HepG2 (cell line): ENCODE results near the gene TOLLIP. TPM values are rescaled to one million over a fixed set of nuclear protein-coding genes. Genes with fewer than 3 reads are reported as not detected.

Experiments used
- ATAC-seq: fragments of 200-7000 bp; cut with Tn5 transposase; 3 replicates; pipeline ENCODE4 v1.9.1; 2020; ENCODE audit warnings: mild to moderate bottlenecking, moderate library complexity
- BruUV-seq: library from RNA; stranded (reverse); fragments of 400-500 nt; replicated peaks from 2 replicates; lab custom pipeline; 2021; lab: Mats Ljungman, UMichigan
- CTCF ChIA-PET: fragments of 300-600 bp; formaldehyde crosslinking; extraction: SDS; loops from one replicate; lab custom pipeline; 2021; ENCODE audit warnings: low total read pairs, inconsistent platforms, low intra/inter-chr PET ratio; lab: Yijun Ruan, JAX
- POLR2A ChIA-PET: fragments of 350-600 bp; sonication (Branson Sonifier 250); formaldehyde crosslinking; loops from one replicate; lab custom pipeline; 2020; ENCODE audit warnings: antibody characterized with exemption, inconsistent platforms; lab: Yijun Ruan, JAX
- DNase-seq: peaks from one replicate; pipeline ENCODE4 v3.0.0-alpha.2; 2015; ENCODE audit warnings: low spot score
- FAIRE-seq: peaks from 3 replicates; lab custom pipeline; 2011; peaks lifted over from hg19 to GRCh38; lab: Jason Lieb, UNC
- H2AFZ ChIP-seq: one replicate; pipeline ENCODE4 v1.6.1; 2011; ENCODE audit warnings: low read length, inconsistent platforms
- H3K27ac ChIP-seq: fragments of 300-600 bp; 3 replicates; pipeline ENCODE4 v1.8.0; 2011; ENCODE audit warnings: mixed run types, mild to moderate bottlenecking, mixed read lengths, low read length, inconsistent platforms; ENCODE audit not compliant: insufficient read depth; ENCODE audit errors: extremely low read length
- H3K27me3 ChIP-seq, 2 experiments: fragments of 200-600 bp in 1 of 2; 2 replicates in 1 of 2; 3 replicates in 1 of 2; pipeline versions ENCODE4 v1.6.0 to v1.8.0; 2011; ENCODE audit warnings: low read length in 2 of 2, mild to moderate bottlenecking in 2 of 2, moderate library complexity in 2 of 2, inconsistent platforms in 1 of 2; ENCODE audit not compliant: insufficient read depth in 2 of 2, control insufficient read depth in 1 of 2
- H3K36me3 ChIP-seq, 2 experiments: fragments of 200-600 bp in 1 of 2; replicated peaks in 1 of 2; 2 replicates in 1 of 2; 3 replicates in 1 of 2; pipeline versions ENCODE4 v1.5.1 to v1.8.0; 2011; ENCODE audit warnings: low read length in 2 of 2, inconsistent platforms in 1 of 2; ENCODE audit not compliant: insufficient read depth in 2 of 2, control insufficient read depth in 1 of 2
- H3K4me1 ChIP-seq: 2 replicates; pipeline ENCODE4 v1.5.1; 2012; ENCODE audit warnings: low read length, inconsistent platforms; ENCODE audit not compliant: insufficient read depth
- H3K4me2 ChIP-seq: 2 replicates; pipeline ENCODE4 v1.6.0; 2011; ENCODE audit warnings: low read depth, low read length, inconsistent platforms
- H3K4me3 ChIP-seq, 3 experiments: fragments of 200-600 bp in 1 of 3; sonication (generic), shearing (Covaris generic) in 1 of 3; replicated peaks in 1 of 3; 2 replicates each; pipeline ENCODE4 v1.5.1; 2011 to 2016; ENCODE audit warnings: low read length in 3 of 3, inconsistent platforms in 2 of 3, low read depth in 2 of 3, mild to moderate bottlenecking in 2 of 3, control low read depth in 1 of 3, mixed read lengths in 1 of 3; ENCODE audit not compliant: insufficient read depth in 1 of 3
- H3K79me2 ChIP-seq: one replicate; pipeline ENCODE4 v1.6.1; 2011; ENCODE audit warnings: low read length, inconsistent platforms; ENCODE audit not compliant: insufficient read depth
- H3K9ac ChIP-seq: 2 replicates; pipeline ENCODE4 v1.6.0; 2011; ENCODE audit warnings: mild to moderate bottlenecking, low read depth, low read length, inconsistent platforms; ENCODE audit not compliant: insufficient read depth
- H3K9me3 ChIP-seq: 2 replicates; pipeline ENCODE4 v1.5.1; 2012; ENCODE audit warnings: mild to moderate bottlenecking, low read length
- H4K20me1 ChIP-seq: 2 replicates; pipeline ENCODE4 v1.6.0; 2011; ENCODE audit warnings: inconsistent platforms, mild to moderate bottlenecking, low read length, moderate library complexity; ENCODE audit not compliant: insufficient read depth
- CTCF ChIP-seq: sonication (generic); formaldehyde crosslinking; IDR thresholded peaks from 2 replicates; pipeline ENCODE4 v1.5.0; 2020; ENCODE audit warnings: mild to moderate bottlenecking, missing genetic modification reagents, moderate library complexity
- ZIK1 ChIP-seq: sonication (generic); formaldehyde crosslinking; IDR thresholded peaks from 2 replicates; pipeline ENCODE4 v1.5.0; 2020; ENCODE audit warnings: mild to moderate bottlenecking, low read depth, missing genetic modification reagents, borderline replicate concordance
- ZNF124 ChIP-seq: sonication (generic); formaldehyde crosslinking; IDR thresholded peaks from 2 replicates; pipeline ENCODE4 v1.4.0; 2020; ENCODE audit warnings: missing genetic modification reagents
- WGBS: methylation state at CpG from one replicate; pipeline ENCODE4 v1.1.6; 2017; ENCODE audit warnings: low lambda C conversion rate; 5-methylcytosine and 5-hydroxymethylcytosine counted together
- in situ Hi-C: cut with HindIII; loops from 2 replicates; pipeline ENCODE4 v1.10.0; 2017; ENCODE audit warnings: low pct_unique_long_range_greater_than_20kb; ENCODE audit not compliant: extremely low pct_ligation_motif_present
- intact Hi-C: fragments of 100-400 bp; cut with micrococcal nuclease; formaldehyde crosslinking; loops from one replicate; pipeline ENCODE4 v1.10.0; 2022; ENCODE audit not compliant: unreplicated experiment
- polyA plus RNA-seq, 8 experiments: library from polyadenylated mRNA; depleted of rRNA in 3 of 8; stranded (reverse) in 7 of 8; unstranded in 1 of 8; fragments of >200 nt; fragmentation: Illumina TruSeq in 4 of 8; extraction: Trizol in 4 of 8; gene quantifications; 2 replicates each; pipeline versions ENCODE4 v1.2.1 to v1.2.3, GENCODE V29; 2011 to 2016; ENCODE audit warnings: low read depth in 4 of 8, missing spikeins in 1 of 8, mixed read lengths in 1 of 8; ENCODE audit not compliant: insufficient read depth in 1 of 8
- total RNA-seq, 5 experiments: library from RNA; depleted of rRNA; stranded (reverse); fragments of >200 nt; fragmentation: Illumina TruSeq; extraction: Trizol; gene quantifications; 2 replicates each; pipeline ENCODE4 v1.2.3, GENCODE V29; 2016; ENCODE audit warnings: low read depth in 1 of 5

TOLLIP gene
- total and polyA plus RNA-seq, 2 of the 13 experiments (the other 11 are each of a cell fraction or from before 2014, with no cell fraction given): 25.9 to 47.5 TPM

GRCh38 chr11:1226226-1226985 is 83.0 kb downstream of the TOLLIP start:
- no peak overlapping the region for H3K4me3 ChIP-seq
- ChIA-PET CTCF (no interaction called here), POLR2A (no interaction called here)
- no peak overlapping the region for H3K4me2 ChIP-seq
- no peak overlapping the region for H2AFZ ChIP-seq
- H3K36me3 ChIP-seq: no peaks in the 10 kb centered on the region
- WGBS: 54% methylated on average over 24 of the region's 41 CpGs
- no peaks in the 10 kb centered on the region for H3K9me3 ChIP-seq
- TF ChIP-seq CTCF (peak; percentile 27; the same call in 1 of the 2 replicates), ZNF124 (CRISPR knock-in tag) (no peak), ZIK1 (CRISPR knock-in tag) (no peak)
- FAIRE-seq: no peak
- in situ Hi-C loops (loop anchor here (5.0 kb wide), 1 partner anchor 114 kb away; no protein-coding TSS in a partner anchor), intact Hi-C loops (no loop called here)
- no peak overlapping the region for H3K9ac ChIP-seq
- H3K79me2 ChIP-seq: no peaks in the 10 kb centered on the region
- no peak overlapping the region for H3K27ac ChIP-seq
- peaks cover 8 to 29% of the 10 kb centered on the region in 2 experiments for H3K27me3 ChIP-seq
- BruUV-seq: no TSS peak
- ATAC-seq: no peak
- peaks cover 18% of the 10 kb centered on the region for H3K4me1 ChIP-seq
- 0 out of 2 replicates have a peak, but pooled peaks cover 3% of the 10 kb centered on the region for H4K20me1 ChIP-seq
- DNase-seq: no peak
